Ovary (tissue), 9 donors: ENCODE measurements around the gene ERAP2. TPM values are rescaled to one million over a fixed set of nuclear protein-coding genes. Genes with fewer than 3 reads are reported as not detected.
A peak's percentile ranks its signal among the peaks of the same experiment; 100 is the strongest.

Experiments
- DNase-seq, 5 donors: peaks; one replicate each; pipeline ENCODE4 v3.0.0-alpha.2; 2019 to 2020
- H3K27ac ChIP-seq, 2 donors: fragments of 200-600 bp; one replicate each; pipeline versions ENCODE4 v1.5.1 to v1.8.0; 2019 to 2022
- H3K27me3 ChIP-seq: fragments of 200-600 bp; one replicate; pipeline ENCODE4 v1.8.0; 2022
- H3K36me3 ChIP-seq: fragments of 200-600 bp; sonication (generic); one replicate; pipeline ENCODE4 v1.5.1; 2019
- H3K4me1 ChIP-seq: one replicate; pipeline ENCODE4 v1.8.1; 2013; ENCODE audit warnings: mild to moderate bottlenecking, moderate library complexity; ENCODE audit not compliant: insufficient read depth
- H3K4me3 ChIP-seq: fragments of 200-600 bp; sonication (generic); one replicate; pipeline ENCODE4 v1.5.1; 2017
- H3K9me3 ChIP-seq, 2 donors: fragments of 200-600 bp in 1 of 2; sonication (generic) in 1 of 2; one replicate each; pipeline versions ENCODE4 v1.5.1 to v1.8.1; 2013 to 2019; ENCODE audit warnings: mild to moderate bottlenecking in 1 of 2, moderate library complexity in 1 of 2
- EP300 ChIP-seq: sonication (generic); formaldehyde crosslinking; IDR thresholded peaks from one replicate; pipeline ENCODE4 v1.6.1; 2017; ENCODE audit warnings: antibody characterized with exemption
- POLR2A ChIP-seq: fragments of 450-650 bp; IDR thresholded peaks from one replicate; pipeline ENCODE4 v1.6.1; 2017; ENCODE audit warnings: antibody characterized with exemption, mild to moderate bottlenecking, moderate library complexity
- WGBS, 3 donors: extraction: QIAGEN DNeasy Blood & Tissue Kit in 1 of 3; methylation state at CpG; one replicate each; pipeline versions ENCODE4 v1.1.5 to v1.1.7; 2013 to 2017; 5-methylcytosine and 5-hydroxymethylcytosine counted together
- intact Hi-C, 4 donors: fragments of 100-400 bp; cut with DNase I; formaldehyde crosslinking; loops; one replicate each; pipeline versions ENCODE4 v1.11.0 to v1.15.1; 2022 to 2023
- polyA plus RNA-seq, 2 donors: library from polyadenylated mRNA; stranded (reverse); fragments of 200-250 nt in 1 of 2; fragments of 350-450 nt in 1 of 2; fragmentation: Illumina TruSeq in 1 of 2; extraction: RNeasy Lipid Tissue Mini Kit (QIAGEN cat#74804) in 1 of 2; gene quantifications; one replicate each; pipeline ENCODE4 v1.2.3, GENCODE V29; 2013 to 2014
- total RNA-seq, 7 donors: library from RNA; depleted of rRNA in 2 of 7; stranded (reverse); fragments of >200 nt in 2 of 7; fragmentation: NEBNext Ultra II Directional in 3 of 7; extraction: Animal tissue kit (Norgen Biotek cat#: 25700) in 3 of 7; gene quantifications; one replicate each; pipeline versions ENCODE4 v1.1.0 to v1.2.4, GENCODE V29; 2016 to 2023
- TF ChIP-seq, protein P1 (sequence below), 3 donors: fragments of 450-650 bp in 2 of 3; fragments of 200-600 bp in 1 of 3; IDR thresholded peaks; one replicate each; pipeline versions ENCODE4 v1.5.1 to v1.8.0; 2016 to 2022; ENCODE audit warnings: antibody characterized with exemption in 3 of 3, mild to moderate bottlenecking in 1 of 3
- donor health status: DM: no; HTN: no; CAD: no; lungs with moderate emphysema.
- donor health status: DM: no; HTN: no; CAD: no.
- donor health status: Bipolar disorder and iron deficiency.
- donor health status: DM: yes; HTN: yes; CAD: no.
- donor health status: DM: no; HTN: no; CAD: no.
- donor health status: DM: yes; HTN: yes; CAD: no.

The ERAP2 gene
- total and polyA plus RNA-seq, 9 donors, result 1.3 to 22.0 (median 15.9) TPM

DNA sequence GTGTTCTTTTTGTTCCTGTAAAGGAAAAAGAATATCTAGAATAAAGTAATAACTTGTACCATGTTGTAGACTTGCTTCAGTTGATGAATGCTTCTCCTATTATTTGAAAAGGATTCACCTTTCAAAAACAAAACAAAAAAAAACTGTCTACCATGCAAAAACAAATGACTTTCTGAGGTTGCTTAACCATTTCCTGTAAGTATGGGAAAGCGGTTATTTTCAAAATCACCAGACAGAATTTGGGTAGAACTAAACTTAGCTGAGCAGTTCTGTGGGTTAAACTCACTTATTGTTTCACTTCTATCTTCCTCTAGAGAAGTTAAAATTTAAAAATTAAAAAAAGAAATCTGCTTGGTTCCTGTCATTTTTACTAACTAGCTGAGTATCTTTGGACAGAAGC lies 84.8 kb downstream of the ERAP2 start:
- Histone ChIP-seq H3K36me3 (no peaks in the 10 kb centered on the region), H3K27ac (no peak overlapping the region), H3K4me3 (no peak overlapping the region), H3K4me1 (peaks cover 6% of the 10 kb centered on the region), H3K9me3 (no peaks in the 10 kb centered on the region), H3K27me3 (no peaks in the 10 kb centered on the region)
- TF ChIP-seq EP300, result no peak
- TF ChIP-seq POLR2A, result no peak
- TF ChIP-seq, protein P1, sequence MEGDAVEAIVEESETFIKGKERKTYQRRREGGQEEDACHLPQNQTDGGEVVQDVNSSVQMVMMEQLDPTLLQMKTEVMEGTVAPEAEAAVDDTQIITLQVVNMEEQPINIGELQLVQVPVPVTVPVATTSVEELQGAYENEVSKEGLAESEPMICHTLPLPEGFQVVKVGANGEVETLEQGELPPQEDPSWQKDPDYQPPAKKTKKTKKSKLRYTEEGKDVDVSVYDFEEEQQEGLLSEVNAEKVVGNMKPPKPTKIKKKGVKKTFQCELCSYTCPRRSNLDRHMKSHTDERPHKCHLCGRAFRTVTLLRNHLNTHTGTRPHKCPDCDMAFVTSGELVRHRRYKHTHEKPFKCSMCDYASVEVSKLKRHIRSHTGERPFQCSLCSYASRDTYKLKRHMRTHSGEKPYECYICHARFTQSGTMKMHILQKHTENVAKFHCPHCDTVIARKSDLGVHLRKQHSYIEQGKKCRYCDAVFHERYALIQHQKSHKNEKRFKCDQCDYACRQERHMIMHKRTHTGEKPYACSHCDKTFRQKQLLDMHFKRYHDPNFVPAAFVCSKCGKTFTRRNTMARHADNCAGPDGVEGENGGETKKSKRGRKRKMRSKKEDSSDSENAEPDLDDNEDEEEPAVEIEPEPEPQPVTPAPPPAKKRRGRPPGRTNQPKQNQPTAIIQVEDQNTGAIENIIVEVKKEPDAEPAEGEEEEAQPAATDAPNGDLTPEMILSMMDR (IDR thresholded peaks at IDR 0.05), result no peak
- WGBS, 3 donors, result 81 to 85% (median 82%) methylated on average over 1 of the region's 1 CpG
- intact Hi-C loops, result no loop called here
- DNase-seq, result no peak

DNA sequence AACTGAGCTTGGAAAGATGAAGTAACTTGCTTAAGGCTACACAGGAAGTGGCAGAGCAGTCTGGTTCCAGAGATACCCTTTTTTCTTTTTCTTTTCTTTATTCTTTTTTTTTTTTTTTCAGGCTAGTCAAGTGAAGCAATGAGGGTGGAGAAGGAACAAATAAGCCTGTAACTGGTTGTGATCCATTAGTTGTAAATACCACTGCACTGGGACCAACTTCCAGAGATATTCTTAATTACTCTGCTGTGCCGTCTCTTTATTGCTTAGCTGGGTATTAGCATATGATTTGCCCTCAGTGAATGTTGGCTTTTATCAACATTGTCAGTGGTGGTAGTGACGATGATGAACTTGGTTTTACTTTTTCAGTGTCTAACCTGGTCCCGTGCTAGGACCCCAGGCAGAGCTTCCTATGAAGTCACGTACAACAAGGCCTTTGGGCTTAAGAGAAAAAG lies 86.3 kb downstream of the ERAP2 start:
- no peaks in the 10 kb centered on the region for H3K36me3 ChIP-seq
- TF ChIP-seq POLR2A, result no peak
- TF ChIP-seq, protein P1 (IDR thresholded peaks at IDR 0.05), result no peak
- no peak for TF ChIP-seq EP300
- no peaks in the 10 kb centered on the region for H3K27me3 ChIP-seq
- WGBS, 3 donors, result 70 to 86% (median 82%) methylated on average over 4 of the region's 4 CpGs
- H3K27ac ChIP-seq, result no peak overlapping the region
- no peak for DNase-seq
- H3K4me1 ChIP-seq, result peaks cover 7% of the 10 kb centered on the region
- intact Hi-C loops, result no loop called here
- H3K9me3 ChIP-seq, result no peaks in the 10 kb centered on the region
- no peak overlapping the region for H3K4me3 ChIP-seq

DNA sequence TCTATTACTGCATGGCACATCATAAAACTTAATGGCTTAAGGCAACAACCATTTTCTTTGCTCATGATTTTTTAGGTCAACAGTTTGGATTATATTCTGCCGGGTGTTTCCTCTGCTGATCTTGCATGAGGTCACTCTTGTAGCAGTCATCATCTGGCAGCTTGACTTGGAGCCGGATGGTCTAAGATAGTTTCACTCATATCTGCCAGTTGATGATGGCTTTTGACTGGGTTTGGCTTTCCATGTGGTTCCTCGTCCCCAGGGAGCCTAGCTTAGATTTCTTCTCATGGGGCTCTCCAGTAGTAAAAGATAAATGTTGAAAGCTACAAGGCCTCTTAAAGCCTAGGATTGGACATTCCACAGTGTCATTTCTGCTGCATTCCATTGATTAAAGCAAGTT lies 87.0 kb downstream of the ERAP2 start:
- Histone ChIP-seq H3K36me3 (no peaks in the 10 kb centered on the region), H3K9me3 (no peaks in the 10 kb centered on the region), H3K4me1 (peaks cover 7% of the 10 kb centered on the region), H3K27me3 (no peaks in the 10 kb centered on the region), H3K27ac (no peak overlapping the region), H3K4me3 (no peak overlapping the region)
- intact Hi-C loops, result no loop called here
- TF ChIP-seq EP300 (no peak), POLR2A (no peak)
- TF ChIP-seq, protein P1 (IDR thresholded peaks at IDR 0.05), result no peak
- peak in 2 of 5 donors; percentile 34 to 35 for DNase-seq
- WGBS, 3 donors, result 34 to 48% (median 38%) methylated on average over 3 of the region's 3 CpGs

DNA sequence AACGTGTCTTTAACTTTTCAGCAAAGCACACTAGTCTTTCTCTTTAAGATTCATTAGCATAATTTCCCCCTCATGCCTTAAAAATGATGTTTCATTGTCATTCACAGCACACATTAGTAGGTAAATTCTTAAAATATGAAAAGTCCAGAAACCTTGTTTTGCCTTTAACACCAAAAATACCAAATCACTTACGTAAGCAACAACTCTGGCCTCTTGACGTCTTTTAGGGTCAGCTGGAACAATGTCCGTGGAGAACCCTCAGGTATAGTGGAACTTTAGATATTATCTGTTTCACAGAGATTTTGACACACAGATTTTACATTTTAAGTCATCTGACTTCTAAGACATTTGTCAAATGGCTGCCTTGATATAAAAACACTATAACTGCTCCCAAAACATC lies 90.5 kb downstream of the ERAP2 start:
- 78 to 88% (median 86%) methylated on average over 4 of the region's 4 CpGs for WGBS, 3 donors
- Histone ChIP-seq H3K27me3 (no peaks in the 10 kb centered on the region), H3K27ac (no peak overlapping the region), H3K4me1 (peaks cover 9% of the 10 kb centered on the region), H3K9me3 (no peaks in the 10 kb centered on the region), H3K36me3 (no peaks in the 10 kb centered on the region), H3K4me3 (no peak overlapping the region)
- intact Hi-C loops, result no loop called here
- TF ChIP-seq POLR2A, result no peak
- TF ChIP-seq, protein P1 (IDR thresholded peaks at IDR 0.05), result no peak
- TF ChIP-seq EP300, result no peak
- no peak for DNase-seq
